Activated naive CD4-positive, alpha-beta T cell treated with anti-CD3 and anti-CD28 coated beads, Interleukin-2, amount 50 U/mL, for 24 hours (primary cell): ENCODE measurements around the gene CBL.
"Not testable (repeated sequence)": the region's sequence is repeated elsewhere in the genome, so short reads cannot be mapped to it uniquely, and the experiment has no call there.

Experiments used
- H3K27ac Mint-ChIP-seq: one replicate; pipeline ENCODE4 v1.8.0; 2021; ENCODE audit warnings: mild to moderate bottlenecking, mixed read lengths
- H3K27me3 Mint-ChIP-seq: one replicate; pipeline ENCODE4 v1.8.0; 2021; ENCODE audit warnings: mixed read lengths
- H3K36me3 Mint-ChIP-seq: one replicate; pipeline ENCODE4 v1.8.0; 2021; ENCODE audit warnings: mixed read lengths
- H3K4me1 Mint-ChIP-seq: one replicate; pipeline ENCODE4 v1.8.0; 2021; ENCODE audit warnings: mixed read lengths
- H3K4me3 Mint-ChIP-seq: one replicate; pipeline ENCODE4 v1.8.0; 2021; ENCODE audit warnings: mild to moderate bottlenecking, mixed read lengths
- H3K9me3 Mint-ChIP-seq: one replicate; pipeline ENCODE4 v1.8.0; 2021; ENCODE audit warnings: mixed read lengths

Gene CBL

DNA sequence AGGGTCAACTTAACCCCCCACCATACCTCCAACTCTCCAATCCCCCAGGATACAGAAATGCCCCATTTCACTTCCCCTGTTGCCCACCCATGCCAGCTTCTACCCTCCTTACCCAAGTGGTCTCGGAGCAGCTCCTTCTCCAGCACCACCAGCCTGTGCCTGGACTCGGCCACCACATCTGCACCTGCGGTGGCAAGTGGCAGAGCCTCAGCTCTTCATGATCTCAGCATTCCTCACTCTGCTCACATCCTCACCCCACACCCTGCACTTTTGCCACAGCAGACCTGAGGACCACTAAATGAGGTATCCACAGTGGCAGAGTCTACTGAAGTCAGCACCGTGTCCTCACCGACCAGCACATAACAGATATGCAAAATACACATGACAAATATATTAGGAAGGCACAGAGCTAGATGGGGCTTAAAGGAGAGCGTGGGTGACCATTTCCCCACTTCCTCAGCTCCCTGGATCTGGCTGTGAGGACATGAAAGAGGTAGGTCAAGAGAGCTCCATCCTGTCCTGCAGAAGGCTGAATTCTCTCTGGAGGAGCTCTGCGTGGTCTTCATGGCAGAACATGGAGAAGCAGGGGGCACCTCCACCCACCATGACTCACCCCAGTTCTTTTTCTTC lies 11.2 kb upstream of the CBL start:
- Mint-ChIP-seq H3K27me3 (no peaks in the 10 kb centered on the region), H3K4me3 (no peak overlapping the region), H3K27ac (peak overlapping the region; percentile 13), H3K4me1 (peaks cover 7% of the 10 kb centered on the region), H3K9me3 (no peaks in the 10 kb centered on the region), H3K36me3 (no peaks in the 10 kb centered on the region)

DNA sequence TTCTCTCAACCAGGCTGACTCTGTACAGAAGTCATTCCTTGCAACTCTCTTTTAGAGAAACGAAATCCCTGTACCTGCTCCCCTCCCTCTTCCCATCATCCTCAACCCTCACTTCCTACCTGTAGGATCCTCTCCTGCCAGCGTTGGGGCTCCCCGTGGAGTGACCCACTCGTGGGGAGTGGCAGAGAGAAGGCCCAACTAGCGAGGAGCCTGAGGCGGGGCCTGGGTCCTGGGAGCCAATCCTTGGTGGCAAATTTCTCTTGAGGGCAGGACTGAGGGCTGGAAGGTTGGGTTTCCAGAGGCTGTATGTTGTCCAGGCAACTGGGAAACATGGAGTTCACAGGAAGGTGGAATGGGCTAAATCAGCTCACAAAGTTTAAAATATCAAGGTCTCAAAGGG lies 10.5 kb upstream of the CBL start:
- H3K4me3 Mint-ChIP-seq = no peak overlapping the region
- H3K9me3 Mint-ChIP-seq = no peaks in the 10 kb centered on the region
- no peak overlapping the region for H3K27ac Mint-ChIP-seq
- no peaks in the 10 kb centered on the region for H3K36me3 Mint-ChIP-seq
- no peaks in the 10 kb centered on the region for H3K27me3 Mint-ChIP-seq
- H3K4me1 Mint-ChIP-seq = peaks cover 7% of the 10 kb centered on the region

DNA sequence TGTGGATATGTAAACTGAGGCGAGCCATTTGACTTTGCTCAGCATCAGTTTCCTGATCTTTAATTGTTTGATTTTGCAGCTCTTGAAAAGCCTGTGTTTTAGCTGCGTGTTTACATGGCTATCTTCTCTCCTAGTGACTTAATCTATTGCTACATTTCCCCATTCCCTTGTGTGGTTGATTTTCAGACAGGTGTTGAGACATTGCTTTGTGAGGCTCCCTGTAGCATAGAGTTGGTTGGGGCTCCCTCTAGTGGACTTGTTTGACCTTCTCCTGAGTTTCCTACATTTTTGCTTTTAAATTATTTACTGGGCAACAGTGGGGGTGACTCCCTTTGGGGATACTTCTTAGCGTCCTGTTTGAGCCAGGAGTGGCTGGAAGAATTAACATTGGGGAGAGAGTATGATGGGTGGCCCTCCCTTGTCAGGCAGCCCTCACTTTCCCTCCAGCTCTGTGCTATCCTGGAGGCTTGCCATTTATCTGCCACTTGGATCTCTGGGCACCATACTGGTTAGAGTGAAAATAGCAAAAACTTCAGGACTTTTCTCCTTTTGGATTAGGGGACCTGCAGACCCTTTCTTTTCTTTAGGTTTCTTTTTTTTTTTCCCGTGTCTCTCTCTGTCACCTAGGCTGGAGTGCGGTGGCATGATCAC lies 9.2 kb upstream of the CBL start:
- Mint-ChIP-seq H3K36me3 (no peaks in the 10 kb centered on the region), H3K4me1 (peaks cover 7% of the 10 kb centered on the region)

GRCh38 chr11:119198925-119199324 lies 7.2 kb upstream of the CBL start:
- no peaks in the 10 kb centered on the region for H3K36me3 Mint-ChIP-seq
- H3K27ac Mint-ChIP-seq = no peak overlapping the region
- H3K4me1 Mint-ChIP-seq = peaks cover 7% of the 10 kb centered on the region
- H3K4me3 Mint-ChIP-seq = no peak overlapping the region
- no peaks in the 10 kb centered on the region for H3K9me3 Mint-ChIP-seq
- no peaks in the 10 kb centered on the region for H3K27me3 Mint-ChIP-seq

More for the DNA sequence above, 9.2 kb upstream of the CBL start:
- H3K27ac Mint-ChIP-seq = no peak overlapping the region
- H3K4me3 Mint-ChIP-seq = no peak overlapping the region
- H3K9me3 Mint-ChIP-seq = no peaks in the 10 kb centered on the region
- H3K27me3 Mint-ChIP-seq = no peaks in the 10 kb centered on the region

DNA sequence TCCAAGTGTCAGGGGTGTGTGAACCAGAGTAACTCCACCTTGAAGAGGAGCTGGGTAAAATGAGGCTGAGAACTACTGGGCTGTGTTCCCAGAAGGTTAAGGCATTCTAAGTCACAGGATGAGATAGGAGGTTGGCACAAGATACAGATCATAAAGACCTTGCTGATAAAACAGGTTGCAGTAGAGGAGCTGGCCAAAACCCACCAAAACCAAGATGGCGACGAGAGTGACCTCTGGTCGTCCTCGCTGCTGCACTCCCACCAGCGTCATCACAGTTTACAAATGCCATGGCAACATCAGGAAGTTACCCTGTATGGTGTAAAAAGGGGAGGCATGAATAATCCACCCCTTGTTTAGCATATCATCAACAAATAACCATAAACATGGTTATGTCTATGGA lies 4.9 kb upstream of the CBL start:
- H3K9me3 Mint-ChIP-seq, H3K4me3 Mint-ChIP-seq, H3K27ac Mint-ChIP-seq, H3K36me3 Mint-ChIP-seq, H3K27me3 Mint-ChIP-seq: not testable (repeated sequence)
- H3K4me1 Mint-ChIP-seq = peaks cover 11% of the 10 kb centered on the region

- H3K27ac Mint-ChIP-seq = no peak overlapping the region
Observed at GRCh38 chr11:119202554-119202953, 3.6 kb upstream of the CBL start.

DNA sequence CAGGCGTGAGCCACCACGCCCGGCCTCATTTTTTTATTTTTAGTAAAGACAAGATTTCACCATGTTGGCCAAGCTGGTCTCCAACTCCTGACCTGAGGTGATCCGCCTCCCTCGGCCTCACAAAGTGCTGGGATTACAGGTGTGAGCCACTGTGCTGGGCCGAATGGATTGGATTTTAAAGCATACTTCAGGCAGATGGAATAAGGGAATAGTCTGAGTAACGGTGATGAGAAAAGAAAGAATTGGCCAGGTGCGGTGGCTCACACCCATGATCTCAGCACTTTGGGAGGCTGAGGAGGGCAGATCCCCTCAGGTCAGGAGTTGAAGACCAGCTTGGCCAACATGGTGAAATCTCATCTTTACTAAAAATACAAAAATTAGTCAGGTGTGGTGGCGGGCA lies 2.1 kb upstream of the CBL start:
- Mint-ChIP-seq H3K4me1 (peaks cover 20% of the 10 kb centered on the region), H3K36me3 (no peaks in the 10 kb centered on the region), H3K9me3 (no peaks in the 10 kb centered on the region), H3K27me3 (no peaks in the 10 kb centered on the region), H3K4me3 (no peak overlapping the region), H3K27ac (no peak overlapping the region)

More at GRCh38 chr11:119202554-119202953, 3.6 kb upstream of the CBL start:
- H3K9me3 Mint-ChIP-seq = no peaks in the 10 kb centered on the region
- no peaks in the 10 kb centered on the region for H3K27me3 Mint-ChIP-seq
- peaks cover 8% of the 10 kb centered on the region for H3K4me1 Mint-ChIP-seq
- H3K4me3 Mint-ChIP-seq = no peak overlapping the region
- no peaks in the 10 kb centered on the region for H3K36me3 Mint-ChIP-seq

GRCh38 chr11:119205080-119205479 lies 1.1 kb upstream of the CBL start:
- H3K4me3 Mint-ChIP-seq = peak overlapping the region; percentile 70
- H3K9me3 Mint-ChIP-seq = no peaks in the 10 kb centered on the region
- H3K4me1 Mint-ChIP-seq = peaks cover 29% of the 10 kb centered on the region
- H3K27me3 Mint-ChIP-seq = no peaks in the 10 kb centered on the region
- H3K36me3 Mint-ChIP-seq = no peaks in the 10 kb centered on the region
- H3K27ac Mint-ChIP-seq = no peak overlapping the region

DNA sequence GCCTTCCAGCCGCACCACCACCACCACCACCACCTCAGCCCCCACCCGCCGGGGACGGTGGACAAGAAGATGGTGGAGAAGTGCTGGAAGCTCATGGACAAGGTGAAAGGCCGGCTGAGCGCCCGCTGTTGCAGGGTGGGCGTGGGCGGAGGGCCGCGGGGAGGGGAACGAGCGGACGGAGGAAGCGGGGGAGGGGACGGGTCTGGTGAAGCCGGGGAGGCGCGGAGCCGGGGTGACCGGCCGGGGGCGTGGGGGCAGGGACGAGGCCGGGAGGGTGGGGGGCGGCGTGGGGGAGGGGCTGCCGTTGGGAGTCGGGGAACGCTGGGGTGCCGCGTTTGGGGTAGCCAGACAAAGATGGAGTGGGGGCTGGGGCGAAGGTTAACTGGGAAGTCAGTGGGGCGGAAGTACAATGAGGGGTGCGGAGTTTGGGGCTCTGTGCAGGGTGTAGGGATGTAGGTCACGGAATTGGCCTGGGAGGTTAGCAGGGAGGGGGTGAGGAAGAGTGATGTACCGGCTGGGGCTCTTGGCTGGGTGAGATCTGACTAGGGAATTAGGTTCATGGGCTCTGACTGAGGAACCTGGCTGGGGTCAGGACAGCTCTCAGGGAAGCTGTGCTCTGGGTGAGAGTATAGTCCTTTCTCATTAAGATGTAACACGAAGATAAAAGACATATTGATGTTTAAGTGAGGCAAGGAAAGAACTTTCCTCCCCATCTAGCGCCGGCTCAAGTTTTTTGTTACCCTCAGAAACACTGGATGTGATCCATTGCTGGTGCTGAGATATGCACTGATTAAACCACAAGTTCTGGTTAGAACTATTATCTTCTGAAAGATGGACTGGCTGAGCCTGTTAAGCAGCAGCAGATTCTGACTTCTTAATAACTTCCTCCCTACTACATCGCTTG lies 624 bp downstream of the CBL start:
- Mint-ChIP-seq H3K4me3 (peak overlapping the region; percentile 99), H3K36me3 (no peaks in the 10 kb centered on the region), H3K27ac (peak overlapping the region; percentile 97), H3K9me3 (no peaks in the 10 kb centered on the region), H3K4me1 (peaks cover 34% of the 10 kb centered on the region), H3K27me3 (no peaks in the 10 kb centered on the region)

DNA sequence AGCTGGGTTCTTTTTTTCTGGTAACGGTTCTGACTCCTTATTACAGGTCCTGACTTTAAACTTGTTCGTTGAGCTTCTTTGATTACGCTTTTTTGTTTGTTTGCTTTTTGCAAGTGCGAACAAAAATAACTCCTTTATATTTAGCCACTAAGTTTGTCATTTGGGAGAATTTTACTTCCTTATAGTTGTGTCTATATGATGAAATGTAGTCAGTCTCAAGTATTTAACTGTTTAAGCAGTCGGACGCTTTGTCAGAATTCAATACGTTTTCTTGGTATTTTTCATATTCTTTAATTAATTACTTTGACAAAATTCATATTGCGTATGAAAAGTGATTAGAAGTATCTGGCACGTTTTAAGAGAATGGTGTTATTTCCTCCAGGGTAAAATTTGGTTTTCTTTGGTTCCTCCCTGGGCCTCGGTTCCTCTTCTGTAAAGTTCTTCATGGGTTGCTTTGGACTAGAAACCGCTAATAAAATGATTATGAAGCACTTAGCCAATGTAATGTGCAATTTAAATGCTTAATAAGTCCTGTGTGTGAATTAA lies 1.3 kb downstream of the CBL start:
- Mint-ChIP-seq H3K9me3 (no peaks in the 10 kb centered on the region), H3K4me1 (peaks cover 34% of the 10 kb centered on the region), H3K27ac (peak overlapping the region; percentile 97), H3K27me3 (no peaks in the 10 kb centered on the region), H3K36me3 (no peaks in the 10 kb centered on the region), H3K4me3 (peak overlapping the region; percentile 99)

DNA sequence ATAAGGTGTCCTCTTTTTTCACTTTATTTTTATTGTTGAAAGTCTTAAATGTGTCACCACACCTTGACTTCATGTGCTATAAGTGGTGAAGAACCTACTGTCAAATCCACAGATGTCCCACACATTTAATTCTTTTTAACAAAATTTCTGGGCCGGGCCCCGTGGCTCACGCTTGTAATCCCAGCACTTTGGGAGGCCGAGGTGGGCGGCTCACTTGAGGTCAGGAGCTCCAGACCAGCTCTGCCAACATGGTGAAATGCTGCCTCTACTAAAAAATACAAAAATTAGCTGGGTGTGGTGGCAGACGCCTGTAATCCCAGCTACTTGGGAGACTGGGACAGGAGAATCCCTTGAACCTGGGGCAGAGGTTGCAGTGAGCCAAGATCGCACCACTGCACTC lies 3.0 kb downstream of the CBL start:
- peak overlapping the region; percentile 36 for H3K4me3 Mint-ChIP-seq
- no peaks in the 10 kb centered on the region for H3K36me3 Mint-ChIP-seq
- no peaks in the 10 kb centered on the region for H3K9me3 Mint-ChIP-seq
- H3K27me3 Mint-ChIP-seq = no peaks in the 10 kb centered on the region
- no peak overlapping the region for H3K27ac Mint-ChIP-seq
- peaks cover 40% of the 10 kb centered on the region for H3K4me1 Mint-ChIP-seq

DNA sequence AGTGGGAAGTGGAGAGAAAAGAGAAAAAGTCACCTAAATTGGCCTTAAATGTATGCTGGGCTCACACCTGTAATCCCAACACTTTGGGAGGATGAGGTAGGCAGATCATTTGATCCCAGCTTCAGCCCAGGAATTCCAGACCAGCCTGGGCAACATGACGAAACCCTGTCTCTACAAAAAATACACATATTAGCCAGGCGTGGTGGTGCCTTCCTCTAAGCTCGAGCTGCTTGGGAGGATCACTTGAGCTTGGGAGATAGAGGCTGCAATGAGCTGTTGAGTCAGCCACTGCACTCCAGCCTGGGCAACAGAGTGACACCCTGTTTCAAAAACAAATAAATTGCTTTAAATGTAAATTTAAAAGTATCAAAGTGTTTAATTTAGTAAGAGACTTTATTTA lies 3.9 kb downstream of the CBL start:
- Mint-ChIP-seq H3K27me3 (no peaks in the 10 kb centered on the region), H3K4me3 (no peak overlapping the region), H3K9me3 (no peaks in the 10 kb centered on the region), H3K36me3 (no peaks in the 10 kb centered on the region), H3K27ac (peak overlapping the region; percentile 69), H3K4me1 (peaks cover 48% of the 10 kb centered on the region)

DNA sequence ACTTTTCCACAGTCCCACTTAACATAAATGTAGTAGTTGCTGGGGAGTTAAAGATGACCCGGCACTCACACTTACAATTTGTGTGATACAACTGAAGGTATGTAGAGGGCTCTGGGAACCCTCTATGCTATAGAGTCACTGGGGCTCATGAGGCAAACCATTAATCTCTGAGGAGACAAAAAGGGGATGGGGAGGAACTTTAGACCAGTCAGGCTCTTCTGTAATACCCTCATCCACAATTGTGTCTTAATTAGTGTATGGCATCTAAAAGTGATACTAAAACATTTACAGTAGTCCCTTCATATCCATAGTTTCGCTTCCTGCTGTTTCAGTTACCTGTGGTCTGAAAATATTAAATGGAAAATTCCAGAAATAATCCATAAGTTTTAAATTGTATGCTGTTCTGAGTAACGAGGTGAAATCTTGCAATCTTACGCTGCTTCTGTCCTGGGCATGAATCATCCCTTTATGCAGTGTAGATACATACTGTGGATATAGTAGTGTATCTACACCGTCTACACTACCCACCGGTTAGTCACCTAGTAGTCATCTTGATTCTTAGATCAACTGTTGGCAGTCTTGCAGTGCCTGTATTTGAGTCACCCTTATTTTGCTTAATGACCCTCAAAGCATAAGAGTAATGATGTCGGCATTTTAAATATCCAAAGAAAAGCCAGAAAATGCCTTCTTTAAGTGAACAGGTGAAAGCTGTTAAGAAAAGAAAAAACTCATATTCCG lies 12.2 kb downstream of the CBL start:
- Mint-ChIP-seq H3K27me3 (no peaks in the 10 kb centered on the region), H3K4me1 (peaks cover 60% of the 10 kb centered on the region), H3K36me3 (peaks cover 1% of the 10 kb centered on the region), H3K4me3 (no peak overlapping the region), H3K9me3 (no peaks in the 10 kb centered on the region), H3K27ac (peak overlapping the region; percentile 95)

DNA sequence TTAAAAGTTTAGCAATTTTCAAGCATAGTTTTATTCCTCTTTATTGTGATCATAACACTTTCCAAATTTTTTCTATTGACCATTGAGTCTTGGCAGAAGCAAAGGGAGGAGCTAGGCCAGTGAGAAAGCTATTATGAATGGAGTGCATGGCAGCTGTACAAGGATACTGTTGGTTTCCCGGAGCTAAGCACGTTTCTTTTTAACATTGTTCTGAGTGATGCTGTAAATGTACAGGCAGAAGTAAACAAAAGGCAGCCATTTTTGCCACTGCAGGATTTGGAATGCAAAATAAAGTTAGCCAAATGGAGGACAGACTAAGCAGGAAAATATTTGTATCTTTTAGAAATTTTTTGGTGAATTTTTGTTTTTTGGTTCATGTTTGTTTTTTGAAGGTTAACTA lies 16.2 kb downstream of the CBL start:
- H3K27ac Mint-ChIP-seq = peak overlapping the region; percentile 73
- peaks cover 63% of the 10 kb centered on the region for H3K4me1 Mint-ChIP-seq
- peaks cover 3% of the 10 kb centered on the region for H3K36me3 Mint-ChIP-seq
- H3K4me3 Mint-ChIP-seq = peak overlapping the region; percentile 16
- no peaks in the 10 kb centered on the region for H3K27me3 Mint-ChIP-seq
- no peaks in the 10 kb centered on the region for H3K9me3 Mint-ChIP-seq

DNA sequence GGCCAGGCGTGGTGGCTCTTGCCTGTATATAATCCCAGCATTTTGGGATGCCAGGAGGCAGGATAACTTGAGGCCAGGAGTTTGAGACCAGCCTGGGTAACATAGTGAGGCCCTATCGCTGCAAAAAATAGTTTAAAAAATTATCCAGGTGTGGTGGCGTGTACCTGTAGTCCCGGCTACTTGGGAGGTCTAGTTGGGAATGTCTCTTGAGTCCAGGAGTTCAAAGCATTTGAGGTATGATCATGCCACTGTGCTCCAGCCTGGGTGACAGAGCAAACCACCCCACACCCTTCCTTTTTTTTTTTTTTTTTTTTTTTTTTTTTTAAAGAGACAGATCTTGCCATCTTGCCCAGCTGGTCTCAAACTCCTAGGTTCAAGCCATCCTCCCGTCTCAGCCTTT lies 16.8 kb downstream of the CBL start:
- H3K27ac Mint-ChIP-seq = peak overlapping the region; percentile 42

More for the DNA sequence above, 16.8 kb downstream of the CBL start:
- H3K27me3 Mint-ChIP-seq = no peaks in the 10 kb centered on the region
- H3K36me3 Mint-ChIP-seq = peaks cover 3% of the 10 kb centered on the region
- H3K4me3 Mint-ChIP-seq = no peak overlapping the region
- H3K9me3 Mint-ChIP-seq = no peaks in the 10 kb centered on the region
- peaks cover 64% of the 10 kb centered on the region for H3K4me1 Mint-ChIP-seq
